Non-pigmented ciliary epithelial cell (primary cell): ENCODE data around the gene LIMS2.

Experiments
- DNase-seq: peaks from one replicate; pipeline ENCODE4 v3.0.0-alpha.2; 2010; ENCODE audit warnings: low read depth

Gene LIMS2

DNA sequence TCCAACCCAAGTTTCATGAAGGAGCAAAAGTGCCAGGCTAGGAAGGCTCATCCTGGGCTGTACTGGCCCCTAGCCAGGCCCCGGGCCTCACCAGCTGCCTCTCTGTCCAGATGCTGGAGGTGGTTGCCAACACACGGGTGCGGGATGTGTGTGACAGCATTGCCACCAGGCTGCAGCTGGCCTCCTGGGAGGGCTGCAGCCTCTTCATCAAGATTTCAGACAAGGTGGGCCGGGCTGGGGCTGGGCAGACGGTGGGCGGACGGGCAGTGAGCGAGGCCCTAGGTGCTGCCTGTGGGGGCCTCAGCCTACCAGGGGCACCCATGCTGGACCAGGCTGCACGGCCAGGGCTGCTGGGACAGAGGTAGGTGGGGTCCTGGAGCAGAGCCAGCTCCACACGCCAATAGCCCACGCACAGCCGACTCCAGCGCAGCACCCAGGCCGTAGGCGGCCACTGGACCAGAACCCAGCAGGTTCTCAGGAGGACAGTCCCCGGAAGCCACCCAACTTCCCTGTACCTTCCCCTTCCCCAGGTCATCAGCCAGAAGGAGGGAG is 41.2 kb downstream of the LIMS2 start:
- DNase-seq: no peak

DNA sequence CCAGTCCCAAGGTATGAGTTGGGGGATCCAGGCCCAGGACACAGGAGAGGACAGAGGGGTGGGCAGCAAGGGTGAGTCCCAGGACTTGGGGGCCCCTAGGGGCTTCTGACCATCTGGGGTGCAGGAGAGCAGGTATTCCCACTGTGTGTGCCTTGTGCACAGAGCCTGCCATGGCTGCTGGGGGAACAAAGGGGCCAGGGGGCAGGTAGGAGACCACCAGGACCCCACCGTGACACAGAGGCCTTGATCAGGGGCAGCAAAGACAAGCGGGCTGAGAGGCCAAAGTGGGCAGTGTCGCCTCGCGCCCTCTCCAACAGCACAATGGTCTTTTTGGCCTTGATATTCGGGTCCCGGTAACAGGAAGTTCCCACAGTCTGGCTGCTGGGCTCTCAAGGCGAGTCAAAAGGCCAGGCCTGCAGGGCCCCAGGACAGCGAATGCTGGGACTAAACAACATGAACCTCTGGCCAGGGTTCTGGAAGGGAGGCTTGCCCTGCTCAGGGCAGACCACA is 41.7 kb downstream of the LIMS2 start:
- DNase-seq: no peak

DNA sequence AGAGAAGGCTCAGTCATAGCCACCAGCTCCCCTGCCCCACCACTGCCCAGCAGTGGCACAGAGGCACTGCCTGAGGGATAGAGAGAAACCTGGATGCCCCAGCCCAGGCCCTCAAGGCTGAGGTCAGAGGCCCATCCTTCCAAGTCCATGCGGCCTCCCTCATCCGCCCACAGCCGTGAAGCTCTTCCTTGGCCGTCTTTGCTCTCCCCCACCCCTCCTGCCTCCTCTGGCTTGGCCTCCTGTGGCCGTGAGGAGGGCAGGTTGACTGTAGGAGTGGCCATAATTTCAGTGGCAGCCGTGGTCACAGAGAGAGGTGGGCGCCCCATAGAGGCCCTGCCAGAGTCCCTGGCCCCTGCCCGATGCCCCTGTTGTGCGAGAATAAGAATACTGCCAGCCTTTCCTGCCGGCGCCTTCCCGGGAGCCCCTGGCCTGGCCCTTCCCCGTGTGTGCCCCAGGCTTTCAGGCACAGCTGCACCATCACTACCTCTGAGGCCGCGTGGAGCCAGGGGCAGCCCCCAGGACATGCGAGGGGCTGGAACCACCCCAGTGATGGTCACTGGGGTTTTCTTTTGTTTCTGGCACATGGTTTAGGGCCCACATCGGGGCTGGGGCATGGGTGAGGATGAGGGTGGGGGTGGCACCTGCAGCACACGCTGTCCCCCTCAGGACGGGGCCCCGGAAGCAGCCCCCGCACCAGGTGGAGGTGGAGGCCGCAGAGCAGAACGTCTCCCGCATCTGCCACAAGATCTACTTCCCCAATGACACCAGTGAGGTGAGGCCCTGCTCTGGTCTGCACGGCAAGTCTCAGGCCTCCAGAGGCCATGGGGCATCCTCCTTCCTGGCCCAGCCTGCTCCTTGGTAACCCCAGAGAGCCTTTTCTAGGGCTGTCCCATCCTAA is 42.5 kb downstream of the LIMS2 start:
- no peak for DNase-seq

DNA sequence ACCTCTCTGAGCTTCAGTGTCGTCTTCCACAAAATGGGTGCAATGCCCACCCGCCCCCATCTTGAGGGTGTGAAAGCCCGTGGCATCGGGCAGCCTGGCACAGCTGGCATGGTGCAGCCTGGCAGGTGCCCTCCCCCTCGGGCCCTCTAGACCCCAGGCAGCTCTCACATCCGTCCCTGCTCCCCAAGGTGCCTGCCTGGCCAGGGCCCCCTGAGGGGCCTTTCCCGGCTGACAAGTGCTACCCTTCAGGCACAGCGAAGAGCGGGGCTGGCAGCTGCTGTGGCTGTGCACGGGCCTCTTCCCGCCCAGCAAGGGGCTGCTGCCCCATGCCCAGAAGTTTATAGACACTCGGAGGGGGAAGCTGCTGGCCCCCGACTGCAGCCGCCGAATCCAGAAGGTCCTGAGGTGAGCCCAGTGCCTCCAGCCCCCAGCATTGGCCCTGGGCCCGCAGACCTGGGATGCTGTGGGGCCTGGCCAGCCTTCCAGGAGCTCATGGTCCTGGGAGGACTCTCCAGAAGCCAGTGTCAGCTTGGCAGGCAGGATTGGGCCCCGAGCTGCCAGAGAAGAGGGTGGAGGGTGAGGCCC is 43.2 kb downstream of the LIMS2 start:
- no peak for DNase-seq

DNA sequence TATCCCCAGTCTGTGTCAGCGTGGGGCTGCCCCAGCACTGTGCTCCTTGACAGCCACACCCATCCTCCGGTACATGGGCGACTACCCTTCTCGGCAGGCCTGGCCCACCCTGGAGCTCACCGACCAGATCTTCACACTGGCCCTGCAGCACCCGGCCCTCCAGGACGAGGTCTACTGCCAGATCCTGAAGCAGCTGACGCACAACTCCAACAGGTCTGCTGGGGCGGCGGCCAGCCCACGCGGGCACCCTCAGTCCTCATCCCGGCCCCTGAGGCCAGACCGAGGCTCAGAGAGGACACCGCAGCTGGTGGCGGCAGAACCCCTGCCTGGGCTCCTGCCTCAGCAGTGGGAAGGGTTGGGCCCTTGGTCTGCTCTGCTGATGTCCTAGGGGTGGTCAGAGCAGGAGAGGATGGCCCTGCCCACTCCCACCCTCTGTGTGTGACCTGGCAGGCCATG is 43.8 kb downstream of the LIMS2 start:
- no peak for DNase-seq

DNA sequence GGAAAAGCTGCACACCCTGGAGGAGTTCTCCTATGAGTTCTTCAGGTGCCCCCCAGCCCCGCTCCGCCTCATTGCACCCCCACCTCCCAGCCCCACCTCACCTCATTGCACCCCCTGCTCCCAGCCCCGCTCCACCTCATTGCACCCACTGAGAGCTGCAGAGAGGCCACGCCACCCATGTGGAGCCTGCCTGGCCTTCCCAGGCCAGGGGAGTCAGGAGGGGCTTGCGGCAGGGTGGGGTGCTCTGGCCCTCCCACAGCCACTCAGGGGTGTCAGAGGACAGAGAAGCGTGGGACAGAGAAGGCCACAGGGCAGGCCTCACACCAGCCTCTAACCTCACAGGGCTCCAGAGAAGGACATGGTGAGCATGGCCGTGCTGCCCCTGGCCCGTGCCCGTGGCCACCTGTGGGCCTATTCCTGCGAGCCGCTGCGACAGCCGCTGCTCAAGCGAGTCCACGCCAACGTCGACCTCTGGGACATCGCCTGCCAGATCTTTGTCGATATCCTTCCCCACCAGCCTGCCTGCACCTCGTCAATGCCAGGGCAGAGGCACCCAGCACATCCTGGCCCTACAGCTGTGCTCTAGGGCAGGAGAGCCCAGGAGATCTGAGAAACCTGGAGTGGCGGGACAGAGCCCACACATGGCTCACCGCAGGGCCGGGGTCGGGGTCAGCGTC is 44.3 kb downstream of the LIMS2 start:
- DNase-seq: no peak

DNA sequence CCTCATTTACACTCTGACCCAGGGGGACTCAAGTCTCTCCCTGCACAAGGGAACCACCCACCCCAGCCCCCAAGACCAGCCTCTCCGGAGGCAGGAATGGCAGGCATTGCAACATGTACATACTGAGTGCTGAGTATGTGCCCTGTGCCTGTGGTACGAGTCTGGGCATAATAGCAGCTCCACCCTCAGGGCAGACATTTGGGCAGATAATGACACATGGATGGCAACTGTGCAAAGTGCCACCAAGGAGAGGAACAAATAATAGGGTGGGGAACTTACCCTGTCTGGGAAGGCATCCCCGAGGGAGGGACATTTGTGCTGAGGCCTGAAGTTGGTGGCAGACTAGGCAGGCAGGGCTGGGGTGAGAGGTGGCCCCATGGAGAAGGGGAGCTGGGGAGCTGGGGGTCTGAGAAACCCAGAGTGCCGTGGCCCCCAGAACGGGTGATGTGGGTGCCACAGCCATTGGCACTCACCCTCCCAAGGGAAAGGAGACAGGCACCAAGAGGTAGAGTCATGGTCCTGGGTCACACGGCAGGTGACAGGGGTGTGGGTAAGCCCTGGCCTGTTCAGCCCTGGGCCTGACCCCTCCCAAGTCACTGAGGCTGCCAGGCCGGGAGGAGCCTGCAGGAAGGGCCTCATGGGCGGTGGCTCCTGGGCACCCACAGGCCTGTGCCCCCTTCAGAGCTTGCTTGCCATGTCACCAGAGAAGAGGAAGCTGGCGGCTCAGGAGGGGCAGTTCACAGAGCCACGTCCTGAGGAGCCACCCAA is 45.0 kb downstream of the LIMS2 start:
- DNase-seq: no peak

DNA sequence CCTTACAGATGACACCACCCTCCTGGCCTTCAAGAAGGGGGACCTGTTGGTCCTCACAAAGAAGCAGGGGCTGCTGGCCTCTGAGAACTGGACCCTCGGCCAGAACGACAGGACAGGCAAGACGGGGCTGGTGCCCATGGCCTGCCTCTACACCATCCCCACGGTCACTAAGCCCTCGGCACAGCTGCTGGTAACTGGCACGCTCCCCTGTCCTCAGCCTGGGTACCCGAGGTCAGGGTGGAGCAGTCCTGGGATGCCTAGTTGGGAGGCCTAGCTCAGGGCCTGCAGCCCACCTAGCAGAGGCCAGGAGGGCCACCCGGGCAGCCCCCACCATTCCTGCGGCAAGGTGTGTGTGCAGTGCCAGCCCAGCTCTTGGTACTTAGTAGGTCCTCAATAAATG is 45.7 kb downstream of the LIMS2 start:
- DNase-seq: no peak

DNA sequence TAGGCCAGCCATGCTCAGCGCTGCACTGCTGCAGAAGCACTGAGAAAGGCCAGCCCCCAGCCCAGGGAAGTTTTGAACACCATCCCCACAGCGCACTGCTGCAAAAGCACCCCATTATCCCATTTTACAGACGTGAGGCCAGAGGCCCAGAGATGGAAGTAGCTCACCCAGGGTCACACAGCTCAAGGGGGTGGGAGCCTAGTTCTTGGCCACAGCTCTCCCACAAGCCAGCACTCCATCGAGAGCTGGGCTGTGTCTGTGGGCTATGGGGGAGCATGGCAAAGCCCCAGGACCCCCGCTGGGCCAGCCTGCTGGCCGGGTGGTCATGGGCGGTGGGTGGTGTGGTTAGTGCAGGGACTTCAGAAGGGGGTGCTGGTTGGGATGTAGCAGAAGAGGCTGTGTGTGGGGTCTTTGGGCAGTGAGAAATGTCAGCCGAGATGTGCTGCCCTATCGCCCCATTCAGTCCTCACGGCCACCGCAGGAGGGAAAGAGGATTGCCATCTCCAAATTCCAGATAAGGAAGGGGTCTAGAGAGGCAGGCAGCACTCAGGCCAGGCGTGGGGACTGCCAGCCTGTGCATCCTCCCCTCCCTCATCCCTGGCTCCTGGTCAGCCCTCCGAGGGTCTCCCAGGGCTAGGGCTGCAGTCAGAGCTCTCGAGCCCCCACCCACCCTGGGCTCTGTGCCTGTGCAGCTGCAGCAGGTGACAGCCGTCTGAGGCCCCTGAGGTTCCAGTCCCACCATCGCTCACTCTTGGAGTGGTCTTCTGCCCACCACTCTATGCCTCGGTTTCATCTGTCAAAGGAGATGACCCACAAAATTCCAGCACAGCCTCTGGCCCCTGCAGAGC is 46.3 kb downstream of the LIMS2 start:
- no peak for DNase-seq

DNA sequence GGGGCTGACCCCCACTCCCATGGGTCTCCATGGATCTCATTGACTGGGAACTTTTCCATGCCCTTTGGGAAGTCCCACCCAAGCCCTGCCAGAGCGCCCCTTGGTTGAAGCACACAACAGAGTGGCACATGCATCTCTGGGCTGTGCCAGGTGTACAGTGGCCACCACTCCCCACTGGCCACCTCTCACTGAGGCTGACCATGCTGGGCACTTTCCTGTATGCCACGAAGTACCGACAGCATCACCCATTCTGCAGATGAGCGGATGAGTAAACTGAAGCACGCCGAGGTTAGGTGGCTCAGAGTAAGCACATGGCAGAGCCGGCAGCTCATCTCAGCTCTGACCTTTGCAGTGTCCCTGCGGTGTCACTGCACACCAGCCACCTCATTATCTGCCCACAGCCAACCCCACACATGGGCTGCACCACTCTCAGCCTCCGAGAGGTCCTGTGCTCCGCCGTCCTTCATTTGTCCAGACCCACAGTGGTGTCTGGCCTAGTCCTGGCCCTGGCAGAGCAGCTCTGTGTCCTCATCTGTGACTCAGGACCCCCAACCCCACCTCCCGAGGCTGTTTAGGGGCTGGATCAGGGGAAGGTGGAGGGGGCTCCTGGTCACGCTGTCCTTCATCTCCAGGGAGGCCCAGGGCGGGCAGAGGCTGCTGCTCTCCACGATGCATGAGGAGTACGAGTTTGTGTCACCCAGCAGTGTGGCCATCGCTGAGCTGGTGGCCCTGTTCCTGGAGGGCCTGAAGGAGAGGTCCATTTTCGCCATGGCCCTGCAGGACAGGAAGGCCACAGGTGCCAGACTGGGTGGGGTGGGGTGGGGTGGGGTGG is 47.4 kb downstream of the LIMS2 start:
- DNase-seq: no peak

DNA sequence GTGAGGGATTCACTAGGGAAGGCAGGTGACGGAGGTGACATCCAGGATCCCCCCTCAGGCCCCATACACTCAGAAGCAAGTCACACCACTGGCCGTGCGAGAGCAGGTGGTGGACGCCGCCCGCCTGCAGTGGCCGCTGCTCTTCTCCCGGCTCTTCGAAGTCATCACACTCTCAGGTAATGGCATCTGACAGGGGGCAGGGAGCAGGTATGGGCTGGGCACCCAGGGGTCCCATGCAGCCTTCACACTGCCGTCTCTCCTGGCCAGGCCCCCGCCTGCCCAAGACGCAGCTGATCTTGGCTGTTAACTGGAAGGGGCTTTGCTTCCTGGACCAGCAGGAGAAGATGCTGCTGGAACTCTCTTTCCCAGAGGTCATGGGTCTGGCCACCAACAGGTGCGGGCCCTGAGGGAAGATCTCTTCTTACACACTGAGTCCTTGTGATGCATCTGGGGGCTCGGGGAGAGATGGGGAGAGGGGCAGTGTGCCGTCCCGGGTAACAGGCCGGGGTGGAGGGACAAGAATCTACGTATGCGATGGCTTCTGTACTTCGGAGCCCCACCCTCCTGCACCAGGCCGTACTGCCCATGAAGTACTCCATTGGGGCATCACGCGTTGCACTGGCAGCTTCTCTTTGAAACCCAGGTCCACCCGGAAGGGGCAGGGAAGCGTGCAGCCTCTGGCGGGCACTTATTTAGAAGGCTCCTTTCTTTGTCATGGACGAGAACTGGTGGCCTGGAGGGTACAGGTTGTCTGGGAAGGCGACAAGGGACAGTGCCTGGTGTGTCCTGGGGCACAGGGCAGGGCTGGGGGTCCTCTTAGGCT is 48.2 kb downstream of the LIMS2 start:
- no peak for DNase-seq

DNA sequence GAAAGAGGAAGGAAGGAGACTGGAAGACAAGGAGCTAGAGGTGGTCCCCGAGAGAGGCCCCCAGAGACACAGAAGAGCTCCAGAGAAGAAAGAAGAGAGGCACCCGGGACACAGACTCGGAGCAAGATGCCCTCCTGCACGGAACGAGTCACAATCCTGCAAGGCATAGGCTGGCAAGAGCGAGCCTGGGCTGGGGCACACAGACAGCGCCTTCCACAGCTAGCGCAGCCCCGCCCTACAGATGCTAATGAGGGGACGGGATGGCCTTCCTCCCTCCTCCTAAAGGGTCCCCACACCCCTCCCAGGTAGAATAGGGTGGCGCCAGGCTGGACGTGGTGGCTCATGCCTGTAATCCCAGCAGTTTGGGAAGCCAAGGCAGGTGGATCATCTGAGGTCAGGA is 49.2 kb downstream of the LIMS2 start:
- DNase-seq: no peak

DNA sequence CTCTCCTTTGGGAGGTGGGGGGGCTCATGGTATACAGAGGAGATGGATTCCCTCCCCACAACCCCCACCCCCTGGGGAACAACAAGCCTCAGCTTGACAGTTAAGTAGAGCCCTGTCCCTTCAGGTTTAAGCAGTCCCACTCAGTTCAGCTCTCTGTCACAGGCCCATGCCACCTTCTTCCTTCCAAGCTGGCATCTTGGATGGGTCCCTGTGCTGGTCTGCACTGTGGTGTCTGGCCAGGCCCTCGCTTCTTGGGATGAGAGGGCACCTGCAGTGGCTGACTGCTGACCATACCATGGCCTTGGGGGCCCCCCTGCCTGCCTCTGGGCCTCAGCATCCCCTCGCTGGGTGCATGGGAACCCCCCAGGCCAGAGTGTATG is 49.8 kb downstream of the LIMS2 start:
- DNase-seq: no peak

DNA sequence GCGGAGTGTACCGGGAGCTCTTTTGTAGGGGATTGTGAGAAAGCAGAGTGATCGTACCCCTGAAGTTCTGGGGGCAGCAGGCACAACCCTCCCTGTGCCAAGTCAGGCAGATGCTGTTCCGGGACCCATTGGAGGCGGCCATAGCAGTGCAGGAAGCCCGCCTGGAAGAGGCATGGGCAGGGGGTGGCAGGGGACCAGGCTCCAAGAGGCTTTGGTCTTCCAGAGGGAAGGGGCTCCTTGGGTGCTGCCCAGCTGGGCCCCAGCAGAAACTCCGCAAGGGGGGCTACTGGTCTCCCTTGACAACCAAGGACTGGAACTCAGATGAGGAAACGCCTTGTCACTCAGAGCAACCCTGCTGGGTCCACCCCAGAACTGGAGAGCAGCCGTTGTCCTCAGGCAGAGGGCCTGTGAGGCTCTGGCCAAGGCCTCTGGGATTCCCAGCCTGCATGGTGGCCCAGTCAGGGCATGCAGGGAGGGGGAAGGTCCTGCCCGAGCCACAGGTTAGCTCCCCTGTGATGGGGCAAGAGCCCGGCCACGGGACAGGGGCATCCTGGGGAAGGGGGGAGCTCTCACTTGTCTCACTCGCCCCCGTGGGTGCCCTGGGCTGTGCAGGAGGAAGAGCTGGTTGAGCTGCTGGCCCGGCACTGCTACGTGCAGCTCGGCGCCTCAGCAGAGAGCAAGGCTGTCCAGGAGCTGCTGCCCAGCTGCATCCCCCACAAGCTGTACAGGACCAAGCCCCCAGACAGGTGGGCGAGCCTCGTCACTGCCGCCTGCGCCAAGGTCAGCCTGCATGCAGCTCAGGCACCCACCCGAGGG is 50.4 kb downstream of the LIMS2 start:
- no peak for DNase-seq

DNA sequence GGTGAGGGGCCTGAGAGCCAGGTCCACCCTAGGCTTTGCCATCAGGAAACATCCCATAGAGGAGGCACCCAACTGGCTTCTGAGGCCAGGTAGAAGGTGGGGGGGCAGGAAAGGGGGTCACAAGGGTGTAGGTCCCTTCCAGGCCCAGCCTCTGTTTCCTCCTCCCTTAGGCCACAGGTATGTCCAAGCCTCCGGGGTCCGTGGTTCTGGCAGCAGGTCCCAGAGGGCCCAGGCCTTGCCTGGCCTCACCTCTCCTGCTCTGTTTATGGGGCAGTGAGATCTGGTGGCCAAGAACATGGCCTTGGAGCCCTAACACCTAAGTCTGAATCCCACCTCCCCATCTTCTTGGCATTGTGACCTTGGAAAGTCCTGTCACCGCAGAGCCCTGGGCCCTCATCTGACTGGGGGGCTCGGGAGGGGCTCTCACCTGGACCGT is 51.0 kb downstream of the LIMS2 start:
- DNase-seq: no peak

DNA sequence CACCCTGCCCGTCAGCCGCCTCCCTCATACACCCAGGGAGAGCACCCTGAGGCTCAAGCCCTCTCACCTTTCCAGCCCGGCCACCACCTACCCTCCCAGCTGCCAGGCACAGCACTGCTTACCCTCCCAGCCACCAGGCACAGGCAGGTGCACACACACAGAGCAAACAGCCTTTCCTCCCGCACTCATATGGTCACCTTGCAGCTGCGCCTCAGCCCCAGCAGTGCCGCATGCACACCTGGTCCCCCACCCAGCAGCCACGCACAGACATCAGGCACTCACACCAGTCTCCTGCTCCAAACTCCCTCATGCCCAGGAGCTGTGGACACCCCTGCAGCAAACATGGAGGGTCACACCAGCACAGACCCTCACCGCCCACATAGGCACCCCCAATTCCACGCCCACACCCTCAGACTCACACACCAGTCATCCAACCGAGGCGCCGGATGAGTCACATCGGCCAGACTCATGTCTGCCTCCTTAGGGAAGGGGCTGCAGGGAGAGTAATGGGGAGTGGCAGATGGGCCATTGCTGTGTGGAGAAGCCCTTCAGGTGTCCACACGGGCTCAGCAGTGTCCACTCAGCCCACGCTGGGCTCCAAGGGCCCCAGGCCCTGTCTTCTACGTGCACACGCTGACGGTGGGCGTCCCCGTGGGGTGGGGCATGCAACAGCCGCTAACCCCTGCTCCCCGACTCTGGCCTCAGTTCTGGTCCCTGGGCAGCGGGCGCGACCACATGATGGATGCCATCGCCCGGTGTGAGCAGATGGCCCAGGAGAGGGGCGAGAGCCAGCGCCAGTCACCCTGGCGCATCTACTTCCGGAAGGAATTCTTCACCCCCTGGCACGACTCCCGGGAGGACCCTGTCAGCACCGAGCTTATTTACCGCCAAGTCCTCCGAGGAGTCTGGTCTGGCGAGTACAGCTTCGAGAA is 51.7 kb downstream of the LIMS2 start:
- DNase-seq: no peak
